SK-N-SH (cell line): ENCODE measurements around the gene CDH13.

Experiments
- EZH2phosphoT487 ChIP-seq: fragments of 200-600 bp; sonication (generic); IDR thresholded peaks from 2 replicates; pipeline ENCODE4 v1.6.1; 2017; ENCODE audit warnings: low read depth, mixed run types, mild to moderate bottlenecking, antibody characterized with exemption, moderate library complexity, borderline replicate concordance
- MEF2A ChIP-seq: IDR thresholded peaks from 2 replicates; pipeline ENCODE4 v1.4.0; 2012; ENCODE audit warnings: low read depth, borderline replicate concordance
- NRF1 ChIP-seq: IDR thresholded peaks from 2 replicates; pipeline ENCODE4 v1.6.1; 2012; ENCODE audit warnings: low read depth, mild to moderate bottlenecking, low read length
- RAD21 ChIP-seq: IDR thresholded peaks from 2 replicates; pipeline ENCODE4 v1.6.1; 2012; ENCODE audit warnings: mild to moderate bottlenecking, low read length
- SIN3A ChIP-seq: IDR thresholded peaks from 2 replicates; pipeline ENCODE4 v1.6.1; 2012; ENCODE audit warnings: low read depth, mild to moderate bottlenecking, low read length, moderate library complexity, borderline replicate concordance
- TCF12 ChIP-seq: IDR thresholded peaks from 2 replicates; pipeline ENCODE4 v1.4.0; 2012
- TF ChIP-seq, protein P1 (sequence below): fragments of 200-600 bp; sonication (generic); IDR thresholded peaks from 2 replicates; pipeline ENCODE4 v1.6.1; 2017; ENCODE audit warnings: antibody characterized with exemption, mild to moderate bottlenecking, moderate library complexity
- TF ChIP-seq, protein P2 (sequence below): IDR thresholded peaks from 2 replicates; pipeline ENCODE4 v1.4.0; 2012; ENCODE audit warnings: low read depth
- TF ChIP-seq, protein P3 (sequence below): IDR thresholded peaks from 2 replicates; pipeline ENCODE4 v1.4.0; 2012; ENCODE audit warnings: low read depth, borderline replicate concordance

DNA sequence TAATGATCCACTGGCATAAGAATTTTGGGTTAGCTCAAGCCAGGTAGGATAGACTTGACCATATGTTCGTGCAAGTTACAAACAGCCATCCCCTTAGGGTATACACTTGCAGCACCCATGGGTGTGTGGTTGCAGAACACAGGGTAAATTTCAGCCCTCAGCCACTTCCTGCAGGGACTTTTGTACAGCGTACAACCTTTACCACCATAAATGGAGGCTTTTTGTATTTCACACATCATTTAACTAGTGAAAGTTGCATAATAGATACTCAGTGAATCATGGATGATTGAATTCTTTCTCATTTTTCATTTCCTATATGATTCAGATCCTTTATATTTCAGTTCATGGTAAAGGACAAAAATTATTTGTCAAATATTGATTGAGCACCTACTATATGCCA lies 473.9 kb downstream of the CDH13 start:
- TF ChIP-seq SIN3A, result no peak
- TF ChIP-seq, protein P1, sequence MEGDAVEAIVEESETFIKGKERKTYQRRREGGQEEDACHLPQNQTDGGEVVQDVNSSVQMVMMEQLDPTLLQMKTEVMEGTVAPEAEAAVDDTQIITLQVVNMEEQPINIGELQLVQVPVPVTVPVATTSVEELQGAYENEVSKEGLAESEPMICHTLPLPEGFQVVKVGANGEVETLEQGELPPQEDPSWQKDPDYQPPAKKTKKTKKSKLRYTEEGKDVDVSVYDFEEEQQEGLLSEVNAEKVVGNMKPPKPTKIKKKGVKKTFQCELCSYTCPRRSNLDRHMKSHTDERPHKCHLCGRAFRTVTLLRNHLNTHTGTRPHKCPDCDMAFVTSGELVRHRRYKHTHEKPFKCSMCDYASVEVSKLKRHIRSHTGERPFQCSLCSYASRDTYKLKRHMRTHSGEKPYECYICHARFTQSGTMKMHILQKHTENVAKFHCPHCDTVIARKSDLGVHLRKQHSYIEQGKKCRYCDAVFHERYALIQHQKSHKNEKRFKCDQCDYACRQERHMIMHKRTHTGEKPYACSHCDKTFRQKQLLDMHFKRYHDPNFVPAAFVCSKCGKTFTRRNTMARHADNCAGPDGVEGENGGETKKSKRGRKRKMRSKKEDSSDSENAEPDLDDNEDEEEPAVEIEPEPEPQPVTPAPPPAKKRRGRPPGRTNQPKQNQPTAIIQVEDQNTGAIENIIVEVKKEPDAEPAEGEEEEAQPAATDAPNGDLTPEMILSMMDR, result no peak
- no peak for TF ChIP-seq NRF1
- no peak for TF ChIP-seq RAD21
- no peak for TF ChIP-seq EZH2phosphoT487
- no peak for TF ChIP-seq MEF2A
- TF ChIP-seq, protein P2, sequence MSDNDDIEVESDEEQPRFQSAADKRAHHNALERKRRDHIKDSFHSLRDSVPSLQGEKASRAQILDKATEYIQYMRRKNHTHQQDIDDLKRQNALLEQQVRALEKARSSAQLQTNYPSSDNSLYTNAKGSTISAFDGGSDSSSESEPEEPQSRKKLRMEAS, result no peak
- TF ChIP-seq TCF12, result no peak
- TF ChIP-seq, protein P3, sequence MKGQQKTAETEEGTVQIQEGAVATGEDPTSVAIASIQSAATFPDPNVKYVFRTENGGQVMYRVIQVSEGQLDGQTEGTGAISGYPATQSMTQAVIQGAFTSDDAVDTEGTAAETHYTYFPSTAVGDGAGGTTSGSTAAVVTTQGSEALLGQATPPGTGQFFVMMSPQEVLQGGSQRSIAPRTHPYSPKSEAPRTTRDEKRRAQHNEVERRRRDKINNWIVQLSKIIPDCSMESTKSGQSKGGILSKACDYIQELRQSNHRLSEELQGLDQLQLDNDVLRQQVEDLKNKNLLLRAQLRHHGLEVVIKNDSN, result no peak
